ENCODE results near the gene KLHL20.
"Not testable (repeated sequence)": the region's sequence is repeated elsewhere in the genome, so short reads cannot be mapped to it uniquely, and the experiment has no call there.

The KLHL20 gene

DNA sequence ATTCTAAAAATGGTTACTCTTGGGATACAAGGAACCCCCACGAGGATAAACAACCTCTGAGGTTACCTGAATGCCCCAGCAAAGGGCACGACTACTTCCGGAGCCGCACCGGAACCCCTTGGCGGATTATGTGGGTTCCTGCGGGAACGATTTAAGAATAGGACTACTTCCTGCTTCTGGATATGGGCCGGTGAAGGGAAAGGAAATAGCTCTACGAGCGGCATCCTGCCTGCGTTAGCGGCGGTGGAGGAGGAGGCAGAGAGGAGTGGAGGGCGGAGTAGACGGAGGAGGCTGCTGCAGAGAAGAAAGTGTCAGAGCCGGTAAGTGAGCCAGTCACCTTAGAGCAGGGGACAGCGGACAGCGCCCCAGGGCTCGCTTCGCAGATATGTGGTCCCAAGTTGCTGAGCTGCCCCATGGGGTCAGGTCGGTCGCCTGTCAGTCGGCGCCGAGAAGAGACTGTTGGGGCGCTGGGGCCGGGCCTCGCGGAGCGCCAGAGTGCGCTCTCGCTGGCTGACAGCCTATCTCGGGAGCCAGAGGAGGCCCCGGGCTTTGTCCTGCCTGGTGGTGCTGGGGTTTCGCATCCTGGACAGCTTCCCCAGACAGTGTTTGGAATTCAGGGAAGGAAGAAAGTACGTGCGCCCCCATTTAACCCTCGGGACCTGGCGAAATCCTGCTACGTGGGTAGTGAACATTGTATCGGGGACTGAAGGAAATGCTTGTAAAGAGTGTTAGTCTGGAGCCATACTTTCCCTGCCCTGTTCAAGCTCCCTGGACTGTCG is at the start of gene KLHL20:
Gene KLHL20 (plus strand): TSS at position 223 of the 779 bp plus-strand sequence. CDS start 1,063 bp downstream, outside the sequence.
- DNase-seq, result peak; percentile 91

DNA sequence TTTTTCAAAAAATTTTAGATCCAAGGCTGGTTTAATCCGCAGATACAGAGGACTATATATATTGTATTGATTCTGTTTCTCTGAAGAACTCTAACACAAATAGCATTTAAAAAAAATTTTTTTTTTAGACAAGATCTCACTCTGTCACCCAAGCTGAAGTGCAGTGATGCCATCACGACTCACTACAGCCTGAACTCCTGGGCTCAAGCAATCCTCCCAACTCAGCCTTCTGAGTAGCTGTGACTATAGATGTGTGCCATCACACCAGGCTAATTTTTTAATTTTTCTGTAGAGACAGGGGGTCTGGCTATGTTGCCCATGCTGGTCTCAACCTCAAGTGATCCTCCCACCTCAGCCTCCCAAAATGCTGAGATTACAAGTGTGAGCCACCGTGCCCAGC is 48.1 kb upstream of the KLHL20 start:
- DNase-seq, result no peak

DNA sequence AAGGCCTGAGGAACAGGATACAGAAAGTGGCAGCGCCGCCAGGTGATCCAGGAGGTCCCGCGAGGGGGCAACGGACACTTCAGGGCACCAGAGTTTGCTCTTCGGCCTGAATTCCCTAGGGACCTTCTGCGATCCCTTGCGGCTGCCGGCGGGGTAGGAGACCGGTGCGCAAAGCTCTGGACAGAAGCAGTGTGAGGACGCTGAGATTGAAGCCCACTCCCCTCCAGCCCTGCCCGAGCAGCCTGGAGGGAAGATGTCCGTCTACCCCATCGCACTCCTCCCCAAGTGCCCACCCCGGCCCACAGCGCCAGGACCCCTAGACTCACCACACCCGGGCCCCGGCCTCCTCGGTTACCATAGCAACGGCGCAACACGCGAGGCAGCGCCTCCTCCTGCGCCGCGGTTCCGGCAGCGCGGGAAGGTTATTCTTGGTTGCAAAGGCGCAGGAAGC is 45.3 kb upstream of the KLHL20 start, which contains the start of gene ANKRD45:
Gene ANKRD45 (minus strand): TSS at position 361 of the 451 bp plus-strand sequence. CDS start 10,433 bp downstream, outside the sequence.
- DNase-seq, result no peak

GRCh38 chr1:173674496-173674895 is 40.3 kb upstream of the KLHL20 start:
- not testable (repeated sequence) for DNase-seq

GRCh38 chr1:173680152-173680551 is 34.6 kb upstream of the KLHL20 start:
- DNase-seq, result not testable (repeated sequence)

DNA sequence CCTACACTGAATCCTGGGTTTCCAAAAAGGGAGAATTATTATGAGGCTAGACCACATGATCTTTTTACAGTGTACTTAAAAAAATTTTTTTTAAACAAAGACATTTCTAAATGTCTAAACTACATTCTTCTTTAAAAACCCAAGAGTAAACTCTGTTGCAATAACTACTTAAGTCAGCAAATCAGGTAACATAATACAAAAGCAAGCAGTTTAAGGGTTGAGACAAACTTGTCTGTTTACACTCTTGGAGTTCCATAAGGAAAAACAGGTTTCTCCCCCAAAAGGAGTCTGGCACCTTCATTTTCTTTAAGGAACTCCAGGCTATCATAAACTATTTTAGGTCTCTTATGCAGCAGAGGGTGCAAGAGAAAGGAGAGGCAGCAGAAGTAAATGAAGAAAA is 32.6 kb upstream of the KLHL20 start:
- no peak for DNase-seq

GRCh38 chr1:173683838-173684237 is 30.9 kb upstream of the KLHL20 start:
- DNase-seq, result not testable (repeated sequence)

GRCh38 chr1:173685121-173685520 is 29.7 kb upstream of the KLHL20 start:
- not testable (repeated sequence) for DNase-seq

- no peak for DNase-seq
Measured at GRCh38 chr1:173688300-173688699, 26.5 kb upstream of the KLHL20 start.

DNA sequence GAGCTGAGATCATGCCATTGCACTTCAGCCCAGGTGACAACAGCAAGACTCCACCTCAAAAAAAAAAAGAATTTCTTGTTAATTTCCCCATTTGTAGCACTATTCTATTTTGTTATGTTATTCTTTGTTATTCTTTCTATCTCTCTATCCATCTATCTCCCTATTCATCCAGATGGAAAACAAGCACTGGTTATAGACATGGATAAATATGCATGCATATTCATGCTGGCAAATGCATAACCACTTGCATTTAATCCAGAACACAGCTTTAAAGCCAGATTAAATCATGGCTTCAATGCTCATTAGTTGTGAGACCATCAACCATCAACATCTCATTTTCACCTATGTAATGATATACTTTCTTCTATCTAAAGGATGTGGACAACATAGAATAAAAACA is 21.5 kb upstream of the KLHL20 start:
- DNase-seq, result no peak

- DNase-seq, result not testable (repeated sequence)
Measured at GRCh38 chr1:173701299-173701698, 13.5 kb upstream of the KLHL20 start.

- DNase-seq, result no peak
Measured at GRCh38 chr1:173702736-173703135, 12.0 kb upstream of the KLHL20 start.

- no peak for DNase-seq
Measured at GRCh38 chr1:173705117-173705516, 9.7 kb upstream of the KLHL20 start.

- DNase-seq, result no peak
Measured at GRCh38 chr1:173708787-173709186, 6.0 kb upstream of the KLHL20 start.

GRCh38 chr1:173714441-173714758 is 381 bp upstream of the KLHL20 start:
- no peak for DNase-seq

- DNase-seq, result no peak
Measured at GRCh38 chr1:173715538-173715844, 710 bp downstream of the KLHL20 start.

DNA sequence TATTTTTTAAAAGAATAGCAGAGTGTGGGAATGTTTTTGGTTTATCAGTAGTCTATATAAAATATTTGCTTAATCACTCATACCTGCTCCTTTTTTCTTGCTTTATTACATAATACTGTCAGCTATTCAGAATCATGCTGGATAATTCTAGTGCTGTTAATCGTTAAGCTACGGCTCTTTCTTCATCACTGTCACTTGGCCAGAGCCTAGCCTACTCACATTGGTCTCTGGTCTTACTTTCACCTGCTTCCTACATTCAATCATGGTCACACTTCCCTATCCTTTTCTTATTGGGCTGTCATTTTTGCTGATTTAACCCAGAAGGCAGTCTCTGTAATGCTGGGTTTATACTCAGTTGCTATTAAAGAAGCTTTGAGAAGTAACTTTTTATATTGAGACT is 2.5 kb downstream of the KLHL20 start:
- DNase-seq, result no peak

- DNase-seq, result not testable (repeated sequence)
Measured at GRCh38 chr1:173731331-173731730, 16.6 kb downstream of the KLHL20 start.

GRCh38 chr1:173733912-173734311 is 19.1 kb downstream of the KLHL20 start:
- no peak for DNase-seq

DNA sequence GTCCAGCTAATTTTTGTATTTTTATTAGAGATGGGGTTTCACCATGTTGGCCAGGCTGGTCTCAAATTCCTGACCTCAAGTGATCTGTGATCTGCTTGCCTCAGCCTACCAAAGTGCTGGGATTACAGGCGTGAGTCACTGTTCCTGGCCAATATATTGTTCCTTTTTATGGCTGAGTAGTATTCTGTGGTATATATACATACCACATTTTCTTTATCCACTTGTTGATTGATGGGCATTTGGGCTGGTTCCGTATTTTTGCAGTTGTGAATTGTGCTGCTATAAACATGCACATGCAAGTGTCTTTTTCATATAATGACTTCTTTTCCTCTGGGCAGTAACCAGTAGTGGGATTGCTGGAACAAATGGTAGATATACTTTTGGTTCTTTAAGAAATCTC is 21.3 kb downstream of the KLHL20 start:
- not testable (repeated sequence) for DNase-seq

DNA sequence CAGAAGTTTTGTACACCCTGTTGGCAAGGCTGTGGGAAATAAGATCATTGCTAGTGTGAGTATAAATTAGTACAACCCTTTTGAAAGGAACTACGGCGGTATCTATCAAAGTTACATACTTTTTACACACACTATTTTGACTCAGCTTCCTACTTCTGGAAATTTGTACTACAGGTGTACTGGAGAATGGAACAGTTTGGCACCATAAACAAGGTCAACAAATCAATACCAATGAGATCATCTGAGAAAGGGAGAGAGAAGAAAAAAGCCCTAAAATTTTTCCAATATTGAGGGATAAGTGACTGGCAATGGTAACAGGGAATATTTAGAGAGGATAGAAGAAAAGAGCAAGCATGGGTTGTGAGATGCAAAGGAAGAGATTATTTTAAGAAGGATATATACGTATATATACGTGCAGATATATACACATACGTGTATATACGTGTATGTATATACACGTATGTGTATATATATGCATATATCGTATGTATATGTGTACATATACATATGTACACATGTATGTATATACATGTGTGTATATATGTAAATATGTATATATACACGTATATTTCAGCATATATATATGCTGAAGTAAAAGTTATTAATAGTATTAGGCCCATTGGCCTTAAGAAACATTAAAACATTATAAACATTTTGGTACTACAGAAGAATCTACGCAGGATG is 27.6 kb downstream of the KLHL20 start:
- DNase-seq, result no peak

- no peak for DNase-seq
Measured at GRCh38 chr1:173744651-173745050, 29.9 kb downstream of the KLHL20 start.

- no peak for DNase-seq
Measured at GRCh38 chr1:173749137-173749536, 34.4 kb downstream of the KLHL20 start.

DNA sequence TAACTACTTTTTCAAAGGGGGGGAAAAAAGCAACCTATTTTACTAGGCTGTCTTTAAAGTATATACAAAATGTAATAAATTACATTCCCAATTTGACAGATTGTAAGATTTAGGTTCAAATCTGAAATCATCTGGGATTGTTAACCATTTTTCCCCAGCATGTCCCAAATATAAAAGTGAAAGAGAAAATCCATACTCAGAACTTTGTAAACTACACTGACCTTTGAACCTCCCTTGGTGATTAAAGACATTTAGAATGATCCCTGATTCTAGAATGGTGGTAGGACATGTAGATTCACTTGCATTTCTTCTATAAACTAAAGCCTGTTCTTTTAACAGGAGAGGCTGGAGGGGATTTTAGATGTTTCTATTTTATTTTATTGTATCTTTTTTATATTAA is 39.0 kb downstream of the KLHL20 start:
- DNase-seq, result no peak

Measured in CD4-positive, alpha-beta T cell treated with Interleukin-12 subunit alpha and Interleukin-12 subunit beta, for 1 hour (primary cell).